KG1 (cell line): ENCODE results near the gene RAD51B.

ENCODE experiments used
- DNase-seq: peaks from one replicate; lab custom pipeline; 2025; lab: John Stamatoyannopoulos, UW

RAD51B gene

DNA sequence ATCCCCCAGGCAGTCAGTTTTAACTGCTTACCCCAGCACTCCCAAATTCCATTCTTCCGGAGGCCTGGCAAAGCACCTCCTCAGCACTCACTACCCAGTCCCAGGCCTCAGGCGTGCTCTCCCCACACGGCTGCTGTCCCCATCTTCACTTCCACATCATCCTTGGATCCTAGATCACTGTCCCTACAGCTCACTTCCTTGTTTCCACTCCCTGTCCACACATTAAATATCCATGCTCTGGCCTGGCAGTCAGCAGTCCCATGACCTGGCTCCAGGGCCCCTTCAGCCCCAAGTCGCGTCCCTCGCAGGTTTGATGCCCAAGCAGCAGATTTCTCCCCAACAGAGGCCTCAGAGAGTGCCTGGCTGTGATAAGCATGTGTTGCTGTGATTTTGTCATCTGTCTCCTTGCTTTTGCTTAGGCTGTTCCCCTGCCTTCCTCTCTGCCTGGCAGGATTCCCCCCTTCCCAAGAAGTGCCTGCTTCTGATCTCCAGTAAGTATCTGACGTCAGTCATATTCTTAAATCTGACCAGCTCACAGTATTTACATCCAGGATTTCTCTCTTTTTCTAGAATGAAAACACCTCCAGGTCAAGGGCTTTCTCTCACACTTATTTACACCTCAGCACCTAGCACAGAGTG is 731.6 kb downstream of the RAD51B start:
- DNase-seq, result no peak

DNA sequence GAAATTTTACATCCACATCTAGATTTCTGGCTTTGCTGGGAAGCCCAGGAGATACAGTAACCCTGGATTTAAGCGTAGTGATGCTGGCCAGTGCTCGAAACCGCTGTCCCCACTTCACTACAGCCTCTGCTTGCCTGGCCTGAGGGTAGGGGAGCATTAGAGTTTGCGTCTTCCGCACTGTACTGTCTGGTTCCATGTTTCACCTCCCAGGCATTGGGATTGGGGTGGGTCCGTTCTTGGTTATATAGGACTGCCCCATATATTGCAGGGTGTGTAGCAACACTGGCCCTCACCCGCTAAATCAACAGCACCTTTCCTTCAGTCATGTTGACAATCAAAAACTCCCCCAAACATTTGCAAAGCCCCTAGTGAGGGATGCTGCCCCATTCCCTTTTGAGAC is 732.5 kb downstream of the RAD51B start:
- DNase-seq, result no peak

- DNase-seq, result no peak
These were observed 733.0 kb downstream of the RAD51B start for GRCh38 chr14:68552602-68553001.

DNA sequence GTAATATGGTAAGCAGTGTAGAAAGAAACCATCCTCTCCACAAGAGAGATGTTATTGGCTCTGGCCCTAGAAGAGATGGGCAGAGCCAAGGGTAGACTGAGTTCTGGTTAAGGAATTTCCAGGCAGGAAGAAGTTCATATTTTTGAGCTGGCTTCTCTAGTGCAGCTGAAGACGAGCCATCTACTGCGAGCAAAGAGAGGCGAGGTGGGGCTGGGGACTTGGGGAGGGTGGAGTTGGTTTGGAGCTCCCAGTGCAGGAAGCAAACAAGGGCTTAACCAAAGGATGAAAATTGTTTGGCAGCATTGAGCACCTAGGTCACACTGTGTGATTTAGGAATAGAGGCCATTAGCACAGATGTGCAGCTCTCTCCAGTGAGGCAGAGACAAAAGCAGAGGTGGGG is 733.7 kb downstream of the RAD51B start:
- no peak for DNase-seq

GRCh38 chr14:68554231-68554630 is 734.7 kb downstream of the RAD51B start:
- DNase-seq, result no peak

DNA sequence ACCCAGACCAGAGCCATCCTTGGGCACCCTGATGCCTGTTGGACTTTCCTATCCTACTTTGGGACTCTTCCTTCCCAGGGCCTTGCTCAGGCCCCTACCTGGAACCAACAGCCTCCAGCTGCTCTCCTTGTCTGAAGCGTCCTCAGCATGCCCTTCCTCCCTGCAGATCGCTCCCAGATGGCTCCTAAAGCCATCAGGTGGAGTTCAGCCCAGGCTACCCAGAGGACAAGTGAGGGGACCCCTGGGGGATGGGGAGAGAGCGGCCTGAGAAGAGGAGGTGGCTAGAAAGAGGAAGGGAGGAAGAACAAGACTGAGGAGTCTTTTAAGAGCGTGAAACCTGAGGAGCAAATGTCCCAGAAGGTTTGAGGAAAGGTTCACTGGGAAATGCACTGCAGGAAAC is 736.7 kb downstream of the RAD51B start:
- no peak for DNase-seq

DNA sequence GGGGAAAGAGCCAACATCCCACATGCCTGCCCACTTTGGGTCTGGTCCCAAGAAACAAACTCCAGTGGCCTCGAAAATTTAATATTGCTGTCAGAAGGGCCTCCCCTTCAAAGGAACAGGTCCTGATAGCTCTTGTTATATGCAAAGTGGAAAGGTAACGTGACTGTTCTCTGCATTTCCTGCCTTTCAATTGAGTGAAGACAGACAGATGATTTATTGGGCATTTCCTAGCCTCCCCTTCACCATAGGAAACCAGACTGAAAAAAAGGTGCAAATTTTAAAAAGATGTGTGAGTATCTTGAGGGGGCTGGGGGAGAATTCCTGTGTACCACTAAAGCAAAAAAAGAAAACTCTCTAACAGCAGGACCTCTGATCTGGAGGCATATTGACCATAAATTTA is 738.1 kb downstream of the RAD51B start:
- DNase-seq, result no peak

- no peak for DNase-seq
These were observed 738.5 kb downstream of the RAD51B start for GRCh38 chr14:68558096-68558495.

DNA sequence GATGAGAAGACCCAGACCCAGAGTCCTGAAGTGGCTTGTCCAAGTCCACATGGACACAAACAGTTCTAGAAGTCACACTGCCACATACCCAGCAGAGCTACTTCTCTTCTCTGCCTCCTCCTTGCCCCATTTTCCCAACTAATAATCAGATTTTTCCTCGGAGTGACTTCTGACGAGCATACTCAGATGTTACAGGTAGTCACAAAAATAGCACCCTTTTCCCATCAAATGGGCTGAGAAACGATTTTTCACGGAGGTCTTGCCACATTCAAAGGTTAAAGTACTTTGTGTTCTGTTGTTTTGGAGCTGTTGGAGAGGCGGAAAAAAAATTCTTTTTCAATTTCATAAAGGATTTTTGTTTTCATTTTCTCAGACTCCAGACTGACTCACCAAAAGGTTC is 740.4 kb downstream of the RAD51B start:
- no peak for DNase-seq

DNA sequence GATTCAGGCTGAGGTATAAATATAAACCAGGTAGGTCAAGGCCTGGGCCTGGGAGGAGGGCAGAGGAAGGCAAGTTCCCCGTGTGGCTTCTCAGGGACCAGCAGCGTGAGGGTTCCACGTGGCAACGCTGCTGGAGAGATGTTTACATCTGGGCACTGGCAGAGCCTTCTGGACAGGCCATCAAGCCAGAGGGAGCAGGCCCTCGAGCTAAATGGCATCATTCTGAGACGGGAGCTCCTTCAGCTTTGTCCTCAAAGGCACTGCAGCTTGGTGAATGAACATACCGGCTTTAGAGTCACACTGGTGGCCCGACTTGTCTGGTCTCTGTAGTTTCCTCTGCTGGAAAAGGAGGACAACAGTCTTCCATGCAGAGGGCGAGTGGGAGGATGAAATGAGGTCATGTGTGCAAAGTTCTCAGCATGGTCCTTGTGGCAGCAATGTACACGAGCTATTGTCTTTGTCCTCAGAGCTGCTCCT is 742.0 kb downstream of the RAD51B start:
- no peak for DNase-seq

DNA sequence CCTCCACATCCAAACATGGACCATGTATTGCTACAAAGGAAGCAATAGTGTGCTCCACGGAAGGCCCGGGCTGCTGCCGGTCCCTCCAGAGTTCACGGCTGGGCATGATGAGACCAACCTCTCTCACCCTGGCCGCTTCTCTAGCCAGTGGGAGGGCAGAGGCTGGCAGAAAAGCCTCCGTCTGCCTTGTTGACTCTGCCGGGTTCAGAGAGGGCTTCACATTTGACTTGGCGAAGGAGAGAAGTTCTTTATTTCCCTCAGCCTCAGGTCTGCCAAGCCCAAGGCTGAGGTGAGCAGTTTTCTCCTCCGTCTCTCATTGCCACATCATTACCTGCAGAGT is 743.3 kb downstream of the RAD51B start:
- DNase-seq, result no peak

DNA sequence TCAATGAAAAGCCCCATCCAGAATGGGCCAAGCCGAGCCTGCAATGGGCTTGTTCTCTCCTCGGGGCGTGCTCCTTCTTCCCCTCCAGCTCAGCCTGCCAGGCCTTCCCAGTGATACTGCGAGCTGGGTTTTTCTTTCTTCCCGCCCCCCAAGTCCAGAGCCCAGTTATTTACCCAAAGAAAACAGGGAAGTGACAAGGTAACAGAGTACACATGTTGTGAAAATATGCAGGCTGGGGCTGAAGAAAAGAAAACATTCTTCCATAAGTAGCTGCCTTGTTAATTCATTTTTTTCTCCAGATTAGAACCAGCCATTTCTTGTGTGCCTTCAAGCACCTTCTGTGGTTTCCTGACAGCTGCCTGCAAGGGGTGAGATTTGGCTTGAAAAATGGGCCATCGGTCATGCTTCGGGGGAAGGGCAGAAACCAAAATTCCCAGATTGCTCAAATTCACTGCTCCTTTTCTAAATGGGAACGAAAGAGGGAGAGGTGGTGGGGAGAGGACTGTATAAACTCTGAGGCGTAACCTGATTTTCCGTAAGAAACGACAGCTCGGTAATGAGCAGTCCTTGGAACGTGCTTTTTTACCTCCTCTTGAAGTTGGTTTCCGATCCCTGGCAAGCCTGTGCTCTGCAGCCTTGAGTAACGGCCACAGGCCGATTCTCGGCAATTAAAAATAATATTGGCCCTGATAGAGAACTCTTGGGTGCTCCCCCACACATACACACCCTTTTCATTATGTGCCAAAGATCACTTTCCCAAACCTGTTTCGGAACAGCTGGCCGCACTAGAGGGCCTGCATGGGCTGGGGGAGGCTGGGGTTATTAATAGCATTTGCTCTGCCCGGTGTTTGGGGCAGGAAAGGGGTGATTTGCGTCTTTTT is 743.9 kb downstream of the RAD51B start:
- no peak for DNase-seq

DNA sequence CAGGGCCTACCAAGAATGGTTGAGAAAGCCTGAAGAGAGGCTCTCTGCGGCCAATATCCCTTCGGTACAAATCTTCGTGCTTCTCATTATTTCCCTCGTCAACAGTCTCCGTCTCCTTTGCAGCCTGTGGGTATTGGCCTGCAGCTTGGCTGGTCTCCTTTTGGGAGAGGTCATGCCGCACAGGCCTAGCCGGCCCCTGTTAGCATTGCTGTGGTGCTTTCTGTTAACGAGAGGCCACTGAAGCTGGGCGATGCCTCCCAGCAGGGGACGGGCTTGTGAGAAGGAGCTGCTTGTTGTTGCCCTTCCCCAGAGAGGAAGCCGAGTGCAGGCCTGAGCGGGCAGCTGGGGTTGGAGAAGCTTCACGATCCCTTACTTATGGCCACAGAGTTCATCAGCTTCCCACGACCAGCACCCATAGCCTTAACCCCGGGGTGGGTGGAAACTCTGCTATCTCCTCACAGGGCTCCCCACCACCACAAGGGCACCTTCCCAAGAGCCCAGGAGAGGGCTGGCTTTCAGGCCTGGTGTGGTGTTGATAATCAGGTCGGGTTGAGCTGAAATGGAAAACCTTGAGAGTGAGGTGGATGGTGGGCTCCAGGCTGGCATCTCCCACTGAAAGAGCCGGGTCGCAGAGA is 744.7 kb downstream of the RAD51B start:
- DNase-seq, result no peak

GRCh38 chr14:68564826-68565759 is 745.5 kb downstream of the RAD51B start:
- no peak for DNase-seq

GRCh38 chr14:68566075-68566474 is 746.5 kb downstream of the RAD51B start:
- DNase-seq, result no peak

GRCh38 chr14:68568907-68569897 is 749.6 kb downstream of the RAD51B start:
- no peak for DNase-seq

DNA sequence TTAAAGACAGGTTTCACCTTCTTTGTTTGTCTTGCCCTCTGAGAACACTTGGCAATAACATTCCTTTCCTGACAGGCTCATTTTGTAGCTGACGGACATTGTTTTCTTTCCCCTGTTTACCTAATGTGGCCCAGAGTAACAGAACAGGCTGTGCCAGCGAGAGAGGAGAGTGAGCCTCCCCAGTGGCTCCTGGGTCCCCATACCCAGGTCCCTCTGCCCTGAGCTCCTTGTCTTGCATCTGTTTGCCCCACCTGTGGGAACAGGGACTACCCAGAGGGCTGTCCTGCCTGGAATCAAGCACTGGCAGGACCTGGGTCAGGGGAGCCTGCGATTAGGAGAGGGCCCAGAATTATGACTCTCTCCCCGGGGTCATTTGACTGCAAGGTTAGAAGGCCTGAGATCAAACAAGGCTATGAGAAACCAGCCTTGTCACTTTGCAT is 750.4 kb downstream of the RAD51B start:
- DNase-seq, result no peak

- DNase-seq, result no peak
These were observed 751.6 kb downstream of the RAD51B start for GRCh38 chr14:68571114-68571591.

- DNase-seq, result no peak
These were observed 752.4 kb downstream of the RAD51B start for GRCh38 chr14:68571928-68572525.

DNA sequence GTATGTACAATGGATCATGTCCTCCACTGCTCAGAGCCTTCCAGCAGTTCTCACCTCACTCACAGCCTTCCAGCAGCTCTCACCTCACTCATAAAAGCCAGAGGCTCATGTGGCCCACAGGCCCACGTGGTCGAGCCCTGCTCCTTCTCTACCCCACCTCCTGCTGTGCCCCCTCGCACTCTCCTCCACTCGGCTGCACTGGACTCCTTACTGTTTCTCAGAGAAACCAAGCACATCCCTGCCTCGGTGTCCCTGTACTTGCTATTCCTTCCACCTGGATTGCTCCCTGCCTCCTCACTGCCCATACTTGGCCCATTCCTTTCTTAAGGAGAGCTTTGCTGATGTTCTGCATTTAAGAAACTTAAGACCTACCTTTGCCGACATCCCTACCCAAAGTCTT is 753.5 kb downstream of the RAD51B start:
- no peak for DNase-seq
